ENCODE measurements around the gene TPM4.
A peak's percentile ranks its signal among the peaks of the same experiment; 100 is the strongest.

Gene TPM4

DNA sequence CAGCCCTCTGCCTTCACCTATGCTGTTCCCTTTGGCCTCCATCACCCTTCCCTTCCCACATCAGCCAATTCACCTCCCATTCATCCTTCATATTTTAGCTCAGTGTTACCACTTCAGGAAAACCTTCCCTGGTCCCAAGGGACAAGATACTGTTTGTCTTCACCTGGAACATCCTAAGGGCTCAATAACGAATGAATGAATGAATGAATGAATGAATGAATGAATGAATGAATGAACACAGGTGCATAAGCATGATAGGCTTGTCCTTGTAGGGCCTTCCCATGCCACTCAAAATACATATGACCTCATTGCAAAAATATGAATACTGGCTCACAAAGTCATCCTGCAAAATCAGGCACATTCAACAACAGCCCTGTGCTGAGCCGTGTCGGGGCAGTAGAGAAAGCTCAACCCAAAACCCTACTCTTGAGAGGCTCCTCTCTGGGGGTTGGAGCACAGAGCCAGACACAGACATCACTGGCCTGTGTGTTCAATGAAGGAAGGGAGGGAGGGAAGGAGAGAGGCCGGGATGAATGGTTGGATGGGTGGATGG is 33.7 kb upstream of the TPM4 start:
- no peak for DNase-seq

DNA sequence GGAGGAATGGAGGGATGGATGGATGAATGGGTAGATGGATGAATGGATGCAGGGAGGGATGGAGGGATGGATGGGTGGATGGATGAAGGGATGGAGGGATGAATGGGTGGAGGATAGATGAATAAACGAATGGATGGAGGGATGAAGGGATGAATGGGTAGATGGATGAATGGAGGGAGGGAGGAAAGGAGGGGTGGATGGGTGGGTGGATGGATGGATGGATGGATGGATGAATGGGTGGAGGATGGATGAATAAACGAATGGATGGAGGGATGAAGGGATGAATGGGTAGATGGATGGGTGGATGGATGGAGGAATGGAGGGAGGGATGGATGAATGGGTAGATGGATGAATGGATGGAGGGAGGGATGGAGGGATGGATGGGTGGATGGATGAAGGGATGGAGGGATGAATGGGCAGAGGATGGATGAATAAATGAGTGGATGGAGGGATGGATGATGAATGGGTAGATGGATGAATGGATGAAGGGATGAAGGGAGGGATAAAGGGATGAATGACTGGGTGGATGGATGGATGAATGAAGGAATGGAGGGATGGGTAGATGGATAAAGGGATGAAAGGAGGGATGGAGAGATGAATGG is 33.0 kb upstream of the TPM4 start:
- no peak for DNase-seq

DNA sequence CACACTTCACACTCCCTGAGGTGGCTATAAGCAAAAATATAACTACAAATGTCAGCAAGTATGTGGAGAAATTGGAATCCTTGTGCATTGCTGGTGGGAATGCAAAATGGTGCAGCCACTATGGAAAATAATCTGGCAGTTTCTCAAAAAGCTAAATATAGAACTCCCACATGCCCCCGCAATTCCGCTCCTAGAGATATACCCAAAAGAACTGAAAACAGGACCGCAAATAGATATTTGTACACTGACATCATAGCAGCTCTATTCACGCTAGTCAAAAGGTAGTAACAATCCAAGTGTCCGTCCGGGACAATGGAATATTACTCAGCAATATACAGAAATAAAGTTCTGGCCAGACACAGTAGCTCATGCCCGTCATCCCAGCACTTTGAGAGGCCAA is 31.5 kb upstream of the TPM4 start:
- no peak for DNase-seq

DNA sequence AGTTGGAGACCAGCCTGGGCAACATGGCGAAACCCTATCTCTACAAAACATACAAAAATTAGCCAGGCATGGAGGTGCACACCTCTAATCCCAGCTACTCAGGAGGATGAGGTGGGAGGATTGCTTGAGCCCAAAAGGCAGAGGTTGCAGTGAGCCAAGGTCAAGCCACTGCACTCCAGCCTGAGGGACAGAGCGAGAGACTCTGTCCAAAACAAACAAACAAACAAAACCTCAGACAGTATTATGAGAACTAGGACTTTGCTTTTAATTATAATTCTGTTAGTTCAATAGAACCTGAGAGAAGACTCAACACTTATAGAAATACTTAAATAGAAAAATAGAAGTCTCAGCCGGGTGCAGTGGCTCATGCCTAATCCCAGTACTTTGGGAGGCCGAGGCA is 31.1 kb upstream of the TPM4 start:
- no peak for DNase-seq

DNA sequence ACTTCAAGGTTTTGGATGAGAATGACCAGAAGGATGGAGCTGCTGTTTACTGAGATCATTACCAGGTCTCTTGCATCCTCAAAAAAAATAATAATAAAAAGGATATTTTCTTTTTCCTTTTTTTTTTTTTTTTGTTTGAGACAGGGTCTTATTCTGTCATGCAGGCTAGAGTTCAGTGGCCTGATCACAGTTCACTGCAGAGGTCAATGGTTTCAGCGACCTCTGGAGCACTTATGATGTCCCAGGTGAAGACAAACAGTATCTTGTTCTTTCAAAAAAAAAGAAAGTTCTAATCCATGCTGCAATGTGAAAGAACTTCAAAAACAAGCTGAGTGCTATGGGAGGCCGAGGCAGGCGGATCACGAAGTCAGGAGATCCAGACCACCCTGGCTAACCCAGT is 30.4 kb upstream of the TPM4 start:
- DNase-seq = no peak

DNA sequence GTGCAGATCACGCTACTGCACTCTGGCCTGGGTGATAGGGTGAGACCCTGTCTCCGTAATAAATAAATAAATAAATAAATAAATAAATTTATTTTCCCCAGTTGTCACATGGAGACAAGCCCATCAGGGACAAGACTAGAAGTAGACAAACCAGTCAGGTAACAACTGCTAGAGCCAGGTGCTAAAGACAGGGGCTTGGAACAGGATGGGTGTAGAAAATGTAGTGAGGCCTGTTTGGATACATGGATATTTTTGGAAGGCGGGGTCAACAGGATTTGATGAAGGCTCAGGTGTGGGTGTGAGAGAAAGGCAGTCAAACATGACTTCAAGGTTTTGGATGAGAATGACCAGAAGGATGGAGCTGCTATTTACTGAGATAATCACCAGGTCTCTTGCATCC is 27.7 kb upstream of the TPM4 start:
- DNase-seq = no peak

DNA sequence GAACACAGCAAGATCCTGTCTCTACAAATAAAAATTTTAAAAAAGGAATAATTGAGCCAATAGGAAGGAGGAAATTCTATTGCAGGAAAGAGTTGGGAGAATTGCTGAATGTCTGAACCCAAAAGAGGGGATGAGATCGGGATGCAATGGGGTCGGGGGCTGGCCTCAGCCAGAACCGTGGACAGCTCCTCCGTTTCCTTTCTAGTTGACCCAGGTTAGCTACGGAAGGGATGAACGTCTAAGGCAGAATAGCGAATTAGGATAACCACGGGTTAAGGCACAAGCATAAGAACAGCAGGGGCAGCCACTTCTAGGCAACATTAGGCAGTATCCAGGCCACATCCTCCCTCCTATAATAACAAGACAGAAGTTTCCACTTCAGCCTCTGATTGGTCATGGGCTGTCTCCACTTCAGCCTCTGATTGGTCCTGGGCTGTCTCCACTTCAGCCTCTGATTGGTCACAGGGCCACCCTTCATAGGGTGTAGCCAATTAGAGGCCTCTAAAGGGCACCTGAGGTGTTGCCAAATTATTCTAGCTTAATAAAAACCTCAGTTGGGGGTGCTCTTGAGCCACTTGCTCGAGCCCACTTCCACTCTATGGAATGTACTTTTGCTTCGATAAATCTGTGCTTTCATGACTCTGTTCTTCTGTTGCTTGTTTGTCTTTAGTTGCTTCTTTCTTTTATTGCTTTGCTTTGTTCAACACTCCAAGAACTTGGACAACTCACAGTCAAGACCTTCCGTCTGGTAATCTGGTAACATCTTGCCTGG is 24.9 kb upstream of the TPM4 start:
- no peak for DNase-seq

DNA sequence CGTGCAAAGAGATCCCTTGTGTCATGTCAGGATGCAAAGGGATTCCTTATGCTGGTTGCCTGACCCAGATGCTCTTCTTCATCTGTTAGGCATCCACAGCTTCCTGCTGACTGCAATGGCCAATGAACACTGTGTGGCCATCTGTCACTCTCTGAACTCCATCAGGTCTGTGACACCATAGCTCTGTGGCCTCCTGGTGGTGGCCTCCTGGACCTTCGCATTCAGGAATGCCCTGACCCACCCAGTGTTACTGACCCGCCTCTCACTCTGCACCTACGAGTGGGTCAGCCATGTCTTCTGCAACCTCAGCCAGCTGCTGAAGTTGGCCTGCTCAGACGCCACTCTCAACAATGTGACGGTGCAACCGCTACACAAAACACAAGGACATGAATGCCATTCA is 23.9 kb upstream of the TPM4 start:
- DNase-seq = no peak

DNA sequence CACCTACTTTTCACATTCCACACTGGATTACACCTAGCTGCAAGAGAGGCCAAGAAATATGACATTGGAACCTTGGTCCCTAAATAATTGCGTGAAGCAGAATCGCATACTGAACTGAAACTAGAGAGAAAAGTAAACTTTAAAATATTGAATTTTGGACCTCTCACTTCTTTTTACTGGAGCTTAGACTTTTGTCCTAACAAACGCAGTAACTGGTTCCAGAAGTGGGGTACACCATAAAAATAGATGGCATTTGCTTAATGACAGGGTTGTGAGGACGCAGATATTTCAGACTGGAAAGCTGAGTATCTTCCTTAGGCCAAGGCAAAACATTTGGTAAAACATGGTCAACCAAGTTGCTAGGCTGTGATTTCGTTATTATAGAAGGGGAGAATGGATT is 19.2 kb upstream of the TPM4 start:
- no peak for DNase-seq

DNA sequence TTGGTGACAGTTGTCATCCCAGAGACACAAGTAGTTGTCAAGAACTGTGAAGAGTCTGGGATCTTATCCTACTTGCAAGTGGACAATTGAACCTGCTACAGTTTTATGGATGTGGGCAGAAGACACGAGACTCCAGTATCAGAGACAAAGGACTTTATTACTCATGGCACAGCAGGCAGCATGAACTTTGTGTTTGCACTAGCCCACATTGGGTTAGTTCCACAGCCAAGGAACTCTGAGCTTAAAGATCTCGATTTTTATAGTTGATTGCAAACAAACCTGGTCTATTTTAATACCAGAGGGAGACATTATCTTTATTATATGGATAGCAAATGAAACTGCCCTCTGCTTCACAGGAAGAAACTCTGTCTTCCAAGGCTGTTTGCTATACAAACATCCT is 16.0 kb upstream of the TPM4 start:
- DNase-seq = no peak

DNA sequence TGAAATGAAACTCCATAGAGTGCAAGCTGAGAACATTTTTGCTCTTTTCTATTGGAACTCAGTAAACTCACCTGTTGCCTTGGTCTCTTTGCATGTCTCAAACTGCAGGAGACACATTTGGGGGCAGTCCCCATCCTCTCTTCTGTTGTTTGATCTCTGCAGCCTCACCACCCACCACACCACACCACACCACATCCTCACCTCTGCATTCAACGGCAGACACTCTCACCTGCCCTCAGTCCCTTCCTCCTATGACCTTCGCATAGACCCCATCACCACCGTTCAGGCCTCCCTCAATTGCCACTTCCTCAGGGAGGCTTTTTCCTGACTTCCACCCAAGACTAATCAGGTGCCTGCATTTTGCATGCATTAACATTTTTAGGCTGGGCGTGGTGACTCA is 14.4 kb upstream of the TPM4 start:
- no peak for DNase-seq

DNA sequence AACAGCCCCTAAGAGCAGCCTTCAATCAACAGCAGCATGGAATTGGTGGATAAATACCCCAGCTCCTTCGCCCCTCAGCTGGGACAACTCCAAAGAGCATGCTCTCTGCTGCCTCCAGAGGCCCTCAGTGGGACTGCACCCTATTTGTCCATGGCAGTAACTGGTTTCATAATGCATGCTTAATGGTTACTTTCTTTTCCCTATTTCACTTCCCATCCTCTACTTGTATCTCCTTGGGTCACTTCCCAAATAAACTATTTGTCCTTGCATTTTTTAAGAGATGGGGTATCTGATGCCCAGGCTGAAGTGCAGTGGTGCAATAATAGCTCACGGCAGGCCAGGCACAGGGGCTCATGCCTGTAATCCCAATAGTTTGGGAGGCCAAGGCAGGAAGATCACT is 13.5 kb upstream of the TPM4 start:
- DNase-seq = peak; percentile 71

DNA sequence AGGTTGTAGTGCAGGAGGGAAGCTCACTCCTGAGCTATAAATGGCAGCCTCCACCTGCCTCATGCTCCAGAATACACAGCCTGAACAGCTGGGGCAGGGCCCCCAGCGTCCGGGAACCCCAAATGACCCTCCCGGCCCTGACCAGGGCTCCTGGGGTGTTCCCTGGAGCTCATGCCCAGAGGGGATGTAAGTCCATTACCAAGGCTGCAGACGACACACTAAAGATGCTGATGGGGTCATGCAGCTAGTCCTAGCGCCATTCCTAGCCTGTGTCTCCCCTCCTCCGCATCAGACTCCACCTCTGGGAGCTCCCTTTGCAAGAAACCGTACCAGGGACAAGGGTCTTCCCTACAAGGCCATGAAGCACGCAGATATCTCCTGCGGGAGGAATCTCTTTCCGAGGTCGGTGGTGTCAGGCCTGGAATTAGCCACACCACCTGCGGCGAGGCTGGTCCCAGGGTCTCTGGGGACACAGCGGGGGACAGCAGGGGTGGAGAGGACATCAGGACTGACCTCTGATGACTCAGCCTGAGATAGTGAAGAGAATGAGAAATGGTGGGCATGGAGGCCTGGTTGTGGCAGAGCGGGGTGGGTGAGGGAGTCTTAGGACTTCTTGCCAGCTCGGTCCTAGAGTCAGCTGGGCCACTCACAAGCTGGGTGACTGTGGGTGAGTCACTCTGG is 11.9 kb upstream of the TPM4 start:
- no peak for DNase-seq

DNA sequence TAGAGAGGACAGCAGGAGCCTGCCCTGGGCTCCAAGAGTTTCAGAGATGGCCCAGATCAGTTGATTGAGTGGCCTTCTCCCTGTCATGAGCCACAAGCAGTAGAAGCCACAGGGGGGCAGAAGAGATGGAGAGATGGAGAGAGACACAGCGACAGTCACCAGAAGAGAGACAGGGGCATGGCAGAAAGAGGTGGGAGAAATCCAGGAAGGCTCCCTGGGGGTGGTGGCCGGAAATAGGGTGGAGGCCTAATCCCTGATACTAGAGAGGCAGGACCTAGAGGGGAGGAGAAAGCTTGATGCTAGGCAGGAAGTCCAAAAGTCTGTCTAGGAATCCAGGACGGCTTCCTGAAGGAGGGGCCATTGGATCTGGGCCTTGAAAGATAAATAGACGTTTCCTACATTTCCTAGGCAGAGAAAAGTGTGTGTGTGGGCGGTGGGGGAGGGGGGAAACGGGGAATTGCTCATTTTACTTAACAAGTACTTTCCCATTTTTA is 9.6 kb upstream of the TPM4 start:
- no peak for DNase-seq

DNA sequence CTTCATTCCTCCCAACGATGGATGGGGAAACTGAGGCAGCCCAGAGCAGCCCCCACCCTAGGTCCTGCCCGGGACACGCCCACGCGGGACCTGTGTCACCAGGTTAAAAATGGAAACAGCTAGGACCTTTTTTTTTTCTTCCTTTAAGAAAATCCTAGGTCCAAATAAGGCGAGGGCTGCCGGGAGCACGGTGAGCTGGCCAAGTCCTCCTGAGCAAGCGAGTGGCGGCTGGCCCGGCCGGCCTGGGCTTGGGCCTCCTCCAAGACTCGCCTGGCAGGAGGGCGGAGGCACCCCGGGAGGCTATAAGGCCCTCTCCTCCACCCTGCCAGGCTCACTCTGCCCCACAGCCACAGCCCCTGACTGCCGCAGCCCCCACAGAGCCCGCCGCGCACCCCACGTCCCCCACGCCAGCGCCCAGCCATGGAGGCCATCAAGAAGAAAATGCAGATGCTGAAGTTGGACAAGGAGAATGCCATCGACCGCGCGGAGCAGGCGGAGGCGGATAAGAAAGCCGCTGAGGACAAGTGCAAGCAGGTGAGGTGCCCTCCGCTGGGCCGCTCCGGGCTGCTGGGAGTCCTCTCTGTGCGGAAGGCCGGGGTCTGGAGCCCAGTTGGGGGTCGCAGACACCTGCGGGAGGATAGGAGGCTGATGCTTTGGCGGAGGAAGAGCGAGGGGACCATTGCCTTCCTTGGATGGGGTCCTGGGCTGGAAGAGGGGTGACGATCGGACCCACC is 8.9 kb upstream of the TPM4 start:
- no peak for DNase-seq

DNA sequence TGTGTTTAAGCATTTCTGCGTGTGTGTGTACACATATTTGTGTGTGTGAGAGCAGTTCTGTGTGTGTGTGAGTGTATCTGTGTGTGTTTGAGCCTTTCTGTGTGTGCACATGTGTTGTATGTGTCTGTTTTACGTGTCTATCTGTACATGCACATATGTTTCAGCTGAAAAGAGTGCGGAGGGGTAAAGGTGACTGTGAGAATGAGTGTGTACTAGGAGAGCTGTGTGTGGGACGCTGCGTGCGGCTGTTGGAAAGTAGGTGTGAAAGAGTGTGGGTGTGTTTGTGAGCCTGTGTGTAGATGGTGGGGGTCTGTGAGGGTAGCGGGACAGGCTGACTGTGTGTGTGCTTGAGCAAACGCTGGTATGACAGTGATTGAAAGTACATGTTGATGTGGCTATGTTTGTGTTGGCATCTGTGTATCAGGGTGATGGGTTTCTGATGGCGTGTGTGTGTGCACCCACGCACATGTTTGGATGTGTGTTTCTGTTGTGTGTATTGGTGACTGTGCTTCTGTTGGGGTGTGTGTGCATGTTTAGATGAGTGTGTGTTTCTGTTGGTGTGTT is 7.5 kb upstream of the TPM4 start:
- DNase-seq = no peak

DNA sequence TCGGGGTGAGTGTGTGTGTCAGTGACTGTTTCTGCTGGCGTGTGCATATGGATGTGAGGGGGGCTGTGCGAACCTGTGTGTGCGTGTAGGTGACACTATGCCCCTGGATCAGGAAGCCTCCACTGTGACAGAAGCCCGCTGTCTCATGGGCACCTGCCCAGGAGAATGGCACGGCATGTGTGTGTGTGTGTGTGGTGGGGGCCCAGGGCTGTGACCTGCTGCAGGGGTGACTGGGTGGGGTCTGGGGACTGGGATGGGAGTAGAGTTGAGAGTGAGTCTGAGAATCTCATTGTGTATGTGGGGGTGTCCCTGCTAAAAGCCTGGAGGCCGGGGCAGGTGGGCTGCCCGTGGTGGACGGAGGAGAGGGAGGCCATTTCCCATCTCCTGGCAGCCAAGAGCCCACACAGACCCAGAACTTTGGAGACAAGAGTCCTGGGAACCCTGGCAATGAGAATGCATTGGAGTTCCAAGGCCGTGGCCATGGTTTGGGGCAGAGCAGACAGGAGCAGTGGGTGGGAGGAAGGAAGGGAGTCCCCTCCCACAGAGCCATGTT is 6.4 kb upstream of the TPM4 start:
- no peak for DNase-seq

DNA sequence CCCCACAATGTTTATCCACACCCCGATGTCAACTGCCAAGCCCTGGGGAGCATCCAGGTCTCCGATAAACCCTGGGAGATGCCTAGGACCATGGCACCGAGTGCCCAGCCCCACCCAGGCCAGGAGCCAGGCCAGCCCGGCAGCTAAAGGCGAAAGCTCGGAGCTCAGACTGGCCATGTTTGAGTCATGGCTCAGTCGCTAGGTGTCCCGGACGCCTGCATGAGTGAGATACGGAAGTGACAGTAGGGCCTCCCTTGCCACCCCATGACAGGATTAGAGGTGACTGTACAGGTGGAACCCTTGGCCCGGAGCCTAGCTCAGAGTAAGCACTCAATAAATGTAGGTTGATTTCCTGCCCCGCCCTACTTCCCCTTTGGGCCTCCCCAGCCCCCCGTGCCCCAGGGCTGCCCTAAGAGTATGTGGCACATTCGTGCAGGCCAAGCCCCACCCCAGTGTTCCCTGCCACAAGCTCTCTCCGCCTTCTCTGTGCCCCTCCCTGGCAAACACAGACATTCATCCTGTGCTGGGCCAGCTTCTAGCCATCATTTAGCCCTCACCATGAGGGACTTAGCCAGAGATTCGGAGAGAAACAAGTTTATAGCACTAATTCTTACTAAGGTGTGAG is 5.8 kb upstream of the TPM4 start:
- peak; percentile 72 for DNase-seq

DNA sequence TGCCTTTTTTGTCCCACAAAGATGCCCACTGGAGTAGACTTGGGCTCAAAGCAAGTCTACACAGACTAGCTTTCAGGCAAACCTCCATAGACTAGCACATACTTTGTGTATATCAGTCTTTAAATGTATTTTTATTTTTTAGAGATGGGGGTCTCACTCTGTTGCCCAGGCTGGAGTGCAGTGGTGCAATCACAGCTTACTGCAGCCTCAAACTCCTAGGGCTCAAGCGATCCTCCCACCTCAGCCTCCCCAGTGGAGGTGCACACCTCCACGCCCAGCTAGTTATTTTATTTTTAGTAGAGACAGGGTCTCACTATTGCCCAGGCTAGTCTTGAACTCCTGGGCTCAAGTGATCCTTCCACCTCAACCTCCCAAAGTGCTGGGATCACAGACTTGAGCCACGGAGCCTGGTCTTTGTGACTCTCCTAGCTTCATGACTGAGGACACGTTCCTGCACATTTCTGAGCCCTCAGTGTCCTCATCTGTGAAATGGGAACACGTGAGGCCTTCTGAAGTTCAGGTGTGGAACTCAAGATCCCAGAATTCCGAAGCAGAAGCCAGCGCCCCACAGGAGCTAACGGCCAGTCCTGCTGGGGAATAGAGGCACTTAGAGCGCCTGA is 5.1 kb upstream of the TPM4 start:
- DNase-seq = no peak

DNA sequence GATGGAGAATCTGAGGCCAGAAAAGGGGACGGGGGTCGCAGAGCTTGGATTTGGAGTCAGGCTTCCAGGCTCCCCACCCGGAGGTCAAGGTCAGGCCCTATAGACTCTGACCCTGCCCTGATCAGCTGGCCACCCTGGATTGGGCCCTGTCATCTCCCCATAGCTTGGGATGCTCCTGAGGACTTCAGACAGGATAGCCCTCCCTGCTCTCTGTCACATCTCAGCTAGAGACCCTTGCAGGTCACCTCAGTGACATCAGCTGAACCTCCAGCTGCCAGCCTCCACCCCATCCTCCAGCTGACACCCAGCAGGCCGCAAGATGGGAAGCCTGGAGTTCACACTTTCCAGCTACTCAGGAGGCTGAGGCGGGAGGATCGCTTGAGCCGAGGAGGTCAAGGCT is 2.8 kb upstream of the TPM4 start:
- DNase-seq = no peak

DNA sequence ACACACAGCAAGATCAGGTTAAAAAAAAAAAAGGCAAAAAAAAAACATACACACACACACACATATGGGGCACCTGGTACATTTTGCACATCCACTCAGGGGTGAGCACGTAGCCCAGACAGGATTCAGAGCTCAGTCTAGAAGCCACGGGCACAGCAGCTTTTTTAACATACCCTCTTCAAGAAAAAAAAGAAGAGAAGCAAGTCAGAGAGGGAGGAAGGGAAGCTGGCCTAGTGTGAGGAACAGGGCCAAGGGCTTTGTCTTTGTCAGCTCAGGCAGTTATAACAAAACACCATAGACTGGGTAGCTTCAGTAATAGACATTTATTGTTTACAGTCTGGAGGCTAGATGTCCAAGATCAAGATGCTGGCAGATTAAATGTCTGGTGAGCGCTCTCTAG is 2.3 kb upstream of the TPM4 start:
- no peak for DNase-seq
